GM19023 (cell line): ENCODE measurements around the gene SDF4.
"Not testable (repeated sequence)": the region's sequence is repeated elsewhere in the genome, so short reads cannot be mapped to it uniquely, and the experiment has no call there.

Experiments
- ATAC-seq: cut with Tn5 transposase; IDR thresholded peaks from one replicate; pipeline ENCODE4 v1.9.1; 2021; ENCODE audit warnings: mild to moderate bottlenecking, moderate library complexity; ENCODE audit not compliant: unreplicated experiment

Gene SDF4

GRCh38 chr1:1259951-1260600 lies 28.3 kb upstream of the SDF4 start:
- ATAC-seq, result no peak

- ATAC-seq, result no peak
Measured at GRCh38 chr1:1259540-1259939, 27.7 kb upstream of the SDF4 start.

GRCh38 chr1:1259119-1259488 lies 27.3 kb upstream of the SDF4 start:
- ATAC-seq, result no peak

DNA sequence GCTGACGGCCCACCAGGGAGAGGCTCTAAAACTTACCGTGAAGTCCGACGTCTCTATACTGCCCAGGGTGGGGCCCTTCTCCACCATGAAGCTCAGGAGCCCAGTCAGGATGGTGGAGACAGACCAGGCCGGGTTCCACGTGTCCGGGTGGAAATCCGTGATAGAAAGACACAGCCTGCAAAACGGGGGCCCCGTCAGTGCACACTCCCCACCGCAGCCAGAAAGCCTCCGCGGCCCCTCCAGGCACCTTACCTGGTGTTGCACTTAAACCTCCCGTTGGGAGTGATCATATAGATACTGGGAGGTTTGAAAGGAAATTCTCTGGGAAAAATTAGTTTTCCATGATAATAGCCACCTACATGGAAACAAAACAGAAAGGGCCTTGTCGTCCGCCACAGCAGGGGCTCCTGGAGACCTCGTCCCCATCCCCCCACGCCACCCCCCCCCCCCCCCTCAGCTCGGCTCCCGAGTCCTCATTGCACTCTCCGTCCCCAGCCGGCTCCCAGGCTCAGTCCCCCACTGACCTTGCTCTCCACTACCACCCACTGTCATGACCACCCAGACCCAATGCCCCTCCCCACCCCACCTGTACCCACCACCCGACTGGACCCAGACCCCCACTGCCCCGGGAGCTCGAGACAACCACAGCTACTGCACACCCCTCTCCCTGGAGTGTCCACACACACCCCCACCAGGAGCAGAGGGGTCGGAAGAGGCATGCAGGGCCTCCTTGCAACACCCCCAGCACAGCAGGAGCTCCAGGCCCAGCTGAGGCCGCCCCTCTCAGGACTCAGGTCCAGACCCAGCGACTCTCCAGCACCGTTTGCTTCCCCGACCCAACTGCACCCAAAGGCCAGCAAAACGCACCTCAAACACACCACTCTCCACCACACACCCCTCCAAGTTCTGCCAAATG lies 25.4 kb upstream of the SDF4 start:
- ATAC-seq, result no peak

DNA sequence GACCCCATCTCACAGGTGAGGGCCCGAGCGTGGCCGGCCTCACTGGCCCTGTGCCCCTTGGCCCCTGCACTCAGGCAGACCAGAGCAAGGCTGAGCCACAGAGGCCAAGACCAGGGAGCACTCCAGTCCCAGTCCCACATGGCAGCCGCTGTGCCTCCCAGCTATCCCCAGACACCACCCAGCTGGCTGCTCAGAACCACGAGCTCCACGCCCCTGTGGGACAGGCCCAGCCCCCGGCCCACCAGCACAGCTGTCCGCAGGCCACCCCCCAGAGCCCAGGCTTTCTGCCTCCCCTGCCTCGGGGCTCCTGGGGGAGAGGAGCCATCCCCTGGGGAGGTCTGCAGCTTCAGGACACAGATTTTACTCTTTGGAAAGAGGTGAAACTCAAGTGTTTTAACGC lies 23.8 kb upstream of the SDF4 start:
- ATAC-seq, result no peak

DNA sequence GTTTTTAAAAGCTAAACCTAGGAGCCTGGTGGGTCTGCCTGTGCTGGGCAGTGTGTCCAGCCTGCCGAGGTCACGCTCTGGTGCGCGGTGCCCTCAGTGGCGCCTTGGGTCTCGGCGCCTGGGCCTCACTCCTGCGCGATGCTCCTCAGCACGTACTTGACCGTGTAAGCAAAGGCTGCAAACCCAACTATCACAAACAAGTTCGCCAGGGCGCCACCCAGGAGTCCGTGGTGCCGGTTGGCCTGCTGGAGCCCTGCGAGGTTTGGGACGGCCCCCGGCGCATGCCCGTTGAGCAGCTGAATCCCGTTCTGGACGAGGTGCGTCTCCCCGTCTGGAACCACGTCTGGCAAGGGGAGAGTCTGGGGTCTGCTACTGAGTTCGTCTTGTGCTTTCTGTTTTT lies 23.3 kb upstream of the SDF4 start:
- no peak for ATAC-seq

- no peak for ATAC-seq
Measured at GRCh38 chr1:1254667-1254998, 22.8 kb upstream of the SDF4 start.

GRCh38 chr1:1253972-1254666 lies 22.3 kb upstream of the SDF4 start:
- no peak for ATAC-seq

- ATAC-seq, result no peak
Measured at GRCh38 chr1:1253314-1253713, 21.5 kb upstream of the SDF4 start.

DNA sequence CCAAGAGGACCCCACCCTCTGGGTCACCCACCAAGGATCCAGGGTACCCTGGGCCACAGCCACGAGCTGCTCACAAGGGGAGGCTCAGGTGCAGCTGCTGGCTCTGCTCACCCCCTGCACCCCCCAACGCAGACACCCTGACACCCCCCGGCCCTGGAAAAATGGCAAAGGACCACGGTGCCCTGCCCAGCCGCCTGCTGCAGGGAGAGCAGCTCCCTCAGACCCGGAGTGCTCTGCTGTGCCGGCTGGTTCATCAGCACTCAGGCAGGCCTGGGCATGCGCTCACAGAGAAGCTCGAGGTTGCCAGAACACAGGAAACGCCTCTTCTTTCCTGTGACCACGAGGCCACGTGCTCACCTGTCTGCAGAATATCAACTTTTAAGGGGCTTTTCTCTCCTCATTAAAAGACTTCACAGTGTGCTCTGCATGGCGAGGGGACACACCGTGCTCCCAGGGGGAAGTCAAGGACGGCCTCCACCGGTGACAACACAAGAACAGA lies 19.0 kb upstream of the SDF4 start:
- no peak for ATAC-seq

DNA sequence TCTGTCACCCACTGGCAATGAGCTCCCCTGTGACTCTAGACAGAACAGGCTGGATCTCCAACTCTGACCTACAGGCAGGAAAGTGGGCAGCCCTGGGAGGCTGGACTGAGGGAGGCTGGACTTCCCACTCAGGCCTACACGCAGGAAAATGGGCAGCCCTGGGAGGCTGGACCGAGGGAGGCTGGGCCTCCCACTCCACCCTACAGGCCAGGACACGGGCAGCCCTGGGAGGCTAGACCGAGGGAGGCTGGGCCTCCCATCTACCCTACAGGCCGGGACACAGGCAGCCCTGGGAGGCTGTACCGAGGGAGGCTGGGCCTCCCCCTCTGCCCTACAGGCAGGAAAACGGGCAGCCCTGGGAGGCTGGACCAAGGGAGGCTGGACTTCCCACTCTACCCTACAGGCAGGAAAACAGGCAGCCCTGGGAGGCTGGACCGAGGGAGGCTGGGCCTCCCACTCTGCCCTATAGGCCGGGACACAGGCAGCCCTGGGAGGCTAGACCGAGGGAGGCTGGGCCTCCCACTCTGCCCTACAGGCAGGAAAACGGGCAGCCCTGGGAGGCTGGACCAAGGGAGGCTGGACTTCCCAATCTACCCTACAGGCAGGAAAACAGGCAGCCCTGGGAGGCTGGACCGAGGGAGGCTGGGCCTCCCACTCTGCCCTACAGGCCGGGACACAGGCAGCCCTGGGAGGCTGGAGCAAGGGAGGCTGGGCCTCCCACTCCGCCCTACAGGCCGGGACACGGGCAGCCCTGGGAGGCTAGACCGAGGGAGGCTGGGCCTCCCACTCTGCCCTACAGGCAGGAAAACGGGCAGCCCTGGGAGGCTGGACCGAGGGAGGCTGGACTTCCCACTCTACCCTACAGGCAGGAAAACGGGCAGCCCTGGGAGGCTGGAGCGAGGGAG lies 16.5 kb upstream of the SDF4 start:
- ATAC-seq, result not testable (repeated sequence)

DNA sequence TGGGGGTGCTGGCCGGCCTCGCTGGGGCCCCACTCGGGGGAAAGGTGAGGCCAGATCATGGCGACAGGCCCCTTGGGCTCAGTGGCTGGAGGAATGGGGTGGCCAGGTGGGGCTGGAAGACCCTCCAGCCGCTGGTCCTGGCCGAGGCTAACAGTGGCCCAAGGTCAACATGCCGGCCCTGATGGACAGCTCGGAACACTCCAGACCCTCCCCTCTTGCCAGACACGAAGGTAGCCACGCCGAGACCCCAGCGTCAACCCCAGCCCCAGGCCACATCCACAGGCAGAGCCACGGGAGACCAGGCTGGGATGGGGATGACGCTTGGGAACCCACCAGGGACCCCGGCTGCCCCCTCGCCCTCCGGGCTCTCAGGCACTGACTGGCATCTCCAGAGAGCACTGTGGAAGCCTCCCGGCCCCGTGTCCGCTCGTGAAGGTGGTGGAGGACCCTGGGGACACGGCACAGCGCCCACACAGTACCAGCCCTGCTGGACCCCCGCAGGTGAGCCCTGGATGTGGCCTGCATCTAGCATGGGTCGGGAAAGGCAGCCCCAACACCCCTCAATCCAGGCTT lies 15.6 kb upstream of the SDF4 start:
- ATAC-seq, result no peak

- ATAC-seq, result no peak
Measured at GRCh38 chr1:1246577-1247340, 15.0 kb upstream of the SDF4 start, which contains the start of gene C1QTNF12. Gene C1QTNF12 (minus strand): TSS chr1:1246722. CDS start chr1:1246690, 32 bp downstream.

DNA sequence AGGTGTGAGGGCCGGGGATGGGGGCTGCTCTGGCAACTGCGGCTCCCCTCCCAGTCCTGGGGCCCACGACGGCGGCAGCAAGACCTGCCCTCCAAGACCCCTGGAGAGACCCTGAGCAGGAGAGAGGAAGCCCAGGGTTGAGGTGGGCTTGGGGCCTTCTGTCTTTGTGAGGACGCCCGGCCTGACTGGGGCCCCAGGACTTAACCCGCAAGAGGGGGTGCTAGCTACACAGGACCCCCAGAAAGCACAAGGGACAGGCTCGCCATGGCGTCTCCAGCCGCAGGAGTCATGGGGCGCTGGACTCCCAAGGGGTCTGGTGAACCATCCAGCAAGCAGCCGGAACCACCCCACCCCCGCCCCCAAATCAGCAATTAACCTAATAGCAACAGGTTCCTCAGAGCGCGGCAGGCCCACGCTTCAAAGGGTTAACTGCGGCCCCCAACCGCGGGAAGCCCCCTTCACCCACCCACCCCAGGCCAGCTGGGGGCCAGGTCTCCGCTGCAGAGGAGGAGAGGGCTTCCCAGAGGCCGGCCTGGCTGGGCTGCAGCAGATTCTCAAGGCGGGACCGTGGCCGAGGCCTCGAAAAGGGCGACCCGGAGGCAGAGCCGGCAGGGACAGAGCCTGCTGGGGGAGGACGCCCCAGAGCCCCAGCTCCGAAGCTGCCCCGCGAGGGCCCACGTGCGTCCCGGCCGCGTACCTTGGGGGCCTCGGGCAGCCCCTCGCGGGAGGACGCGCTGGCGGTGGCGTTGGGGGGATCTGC lies 14.2 kb upstream of the SDF4 start:
- ATAC-seq, result no peak

DNA sequence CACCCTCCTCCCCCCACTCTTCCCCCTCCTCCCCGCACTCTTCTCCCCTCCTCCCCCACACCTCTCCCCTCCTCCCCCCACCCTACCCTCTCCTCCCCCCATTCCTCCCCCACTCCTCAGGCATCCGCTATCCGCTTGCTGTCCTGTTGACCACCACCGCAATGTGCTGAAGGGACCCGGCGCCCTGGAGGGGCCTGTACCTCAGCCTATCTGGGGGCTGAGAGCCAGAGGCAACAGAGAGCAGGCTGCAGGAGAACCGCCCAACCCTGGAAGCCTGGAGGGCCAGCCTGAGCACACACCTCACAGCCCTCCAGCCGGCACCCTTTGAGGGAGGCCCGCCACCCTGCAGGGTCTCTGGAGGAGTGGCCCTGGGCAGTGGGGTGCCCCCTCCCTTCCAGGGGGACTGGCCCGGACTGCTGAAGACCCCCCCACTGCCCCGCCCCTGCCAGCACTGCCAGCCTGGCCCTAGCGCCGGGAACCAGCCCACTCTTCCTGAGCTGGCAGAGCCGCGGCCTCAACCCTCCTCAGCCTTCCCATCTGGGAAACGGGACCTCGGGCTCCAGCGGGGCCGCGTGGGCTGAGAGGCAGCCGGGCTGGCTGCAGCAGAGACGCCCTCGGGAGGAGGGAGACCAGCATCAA lies 13.5 kb upstream of the SDF4 start:
- no peak for ATAC-seq

DNA sequence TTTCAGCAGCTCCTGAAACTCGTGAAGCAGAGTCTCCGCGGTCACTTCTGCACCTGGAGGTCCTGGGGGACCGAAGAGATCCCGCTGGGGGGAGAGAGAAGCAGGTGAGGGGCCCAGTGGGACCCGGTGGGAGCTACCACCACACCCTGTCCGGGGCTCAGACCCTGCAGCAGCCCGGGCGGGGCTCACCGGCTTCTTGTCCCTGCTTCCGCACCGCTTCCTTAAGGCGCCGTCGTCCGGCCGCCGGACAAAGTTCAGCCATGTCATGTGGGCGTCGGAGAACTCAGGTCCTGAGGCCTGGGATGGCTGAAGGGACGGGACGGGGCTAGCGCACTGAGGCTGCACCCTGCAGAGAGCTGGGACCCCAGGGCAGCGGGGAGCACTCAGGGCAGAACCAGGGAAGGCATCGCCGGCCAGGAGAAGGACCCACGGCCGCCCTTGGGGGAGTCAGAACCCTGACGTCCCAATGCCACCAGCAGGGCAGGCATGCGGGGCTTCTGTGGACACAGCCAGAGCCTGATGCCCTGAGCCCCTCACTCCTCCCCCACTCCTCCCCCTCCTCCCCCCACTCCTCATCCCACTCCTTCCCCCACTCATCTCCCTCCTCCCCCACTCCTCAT lies 12.5 kb upstream of the SDF4 start:
- no peak for ATAC-seq

DNA sequence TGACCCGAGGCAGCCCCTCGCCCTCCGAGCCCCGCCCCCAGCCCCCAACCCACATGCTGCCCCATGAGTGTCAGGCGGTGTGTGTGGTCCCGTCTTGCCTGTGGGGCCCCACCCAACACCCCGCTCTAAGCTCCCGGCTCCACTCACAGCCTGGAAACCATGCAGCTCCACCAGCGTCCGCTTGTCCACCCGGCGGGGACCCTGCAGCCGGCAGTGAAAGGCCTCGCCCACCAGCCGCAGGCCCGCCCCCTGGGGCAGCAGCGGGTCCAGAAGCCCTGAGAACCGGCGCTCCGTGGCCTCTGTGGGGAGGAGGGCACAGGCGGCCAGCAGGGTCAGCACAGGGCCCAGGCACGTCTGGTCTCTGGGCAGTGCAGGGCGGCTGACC lies 12.0 kb upstream of the SDF4 start:
- ATAC-seq, result no peak

GRCh38 chr1:1243266-1243660 lies 11.5 kb upstream of the SDF4 start:
- ATAC-seq, result no peak
